GM21717 (cell line): ENCODE results near the gene DQX1.
A peak's percentile ranks its signal among the peaks of the same experiment; 100 is the strongest.
"Not testable (repeated sequence)": the region's sequence is repeated elsewhere in the genome, so short reads cannot be mapped to it uniquely, and the experiment has no call there.

Experiments used
- ATAC-seq: cut with Tn5 transposase; IDR thresholded peaks from one replicate; pipeline ENCODE4 v1.9.1; 2021; ENCODE audit warnings: mild to moderate bottlenecking, moderate library complexity; ENCODE audit not compliant: unreplicated experiment

DQX1 gene

DNA sequence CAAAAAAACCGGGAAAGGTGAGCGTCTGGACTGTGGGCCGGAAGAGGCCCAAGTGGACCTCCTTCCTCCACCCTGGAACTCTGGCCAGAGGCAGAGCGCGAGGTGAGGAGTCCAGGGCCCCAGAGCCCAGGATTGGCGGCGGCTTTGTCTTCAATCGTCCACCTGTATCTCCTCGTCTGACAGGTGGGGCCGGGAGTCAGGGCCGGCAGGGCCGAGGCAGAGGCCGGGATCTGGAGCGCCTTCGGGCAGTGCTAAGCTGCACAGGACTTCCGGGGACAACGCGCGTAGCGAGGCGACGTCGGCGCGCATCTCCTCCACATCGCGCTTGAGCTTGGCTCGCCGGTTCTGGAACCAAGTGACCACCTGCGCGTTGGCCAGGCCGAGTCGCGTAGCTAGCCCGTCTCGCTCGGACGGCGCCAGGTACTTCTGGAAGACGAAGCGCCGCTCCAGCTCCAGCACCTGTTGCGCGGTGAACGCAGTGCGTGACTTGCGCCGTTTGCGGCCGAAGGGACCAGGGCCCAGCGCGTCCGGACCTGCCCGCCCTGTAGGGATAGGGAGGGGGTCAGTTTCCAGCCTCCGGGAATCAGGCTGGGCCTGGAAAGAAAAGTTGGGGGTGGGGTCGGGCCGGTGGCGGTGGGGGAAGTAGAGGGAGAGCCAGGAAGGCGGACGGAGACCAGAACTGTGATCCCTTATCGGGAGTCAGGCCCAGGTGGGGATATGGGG, 28.1 kb downstream of the DQX1 start:
- ATAC-seq, result no peak

DNA sequence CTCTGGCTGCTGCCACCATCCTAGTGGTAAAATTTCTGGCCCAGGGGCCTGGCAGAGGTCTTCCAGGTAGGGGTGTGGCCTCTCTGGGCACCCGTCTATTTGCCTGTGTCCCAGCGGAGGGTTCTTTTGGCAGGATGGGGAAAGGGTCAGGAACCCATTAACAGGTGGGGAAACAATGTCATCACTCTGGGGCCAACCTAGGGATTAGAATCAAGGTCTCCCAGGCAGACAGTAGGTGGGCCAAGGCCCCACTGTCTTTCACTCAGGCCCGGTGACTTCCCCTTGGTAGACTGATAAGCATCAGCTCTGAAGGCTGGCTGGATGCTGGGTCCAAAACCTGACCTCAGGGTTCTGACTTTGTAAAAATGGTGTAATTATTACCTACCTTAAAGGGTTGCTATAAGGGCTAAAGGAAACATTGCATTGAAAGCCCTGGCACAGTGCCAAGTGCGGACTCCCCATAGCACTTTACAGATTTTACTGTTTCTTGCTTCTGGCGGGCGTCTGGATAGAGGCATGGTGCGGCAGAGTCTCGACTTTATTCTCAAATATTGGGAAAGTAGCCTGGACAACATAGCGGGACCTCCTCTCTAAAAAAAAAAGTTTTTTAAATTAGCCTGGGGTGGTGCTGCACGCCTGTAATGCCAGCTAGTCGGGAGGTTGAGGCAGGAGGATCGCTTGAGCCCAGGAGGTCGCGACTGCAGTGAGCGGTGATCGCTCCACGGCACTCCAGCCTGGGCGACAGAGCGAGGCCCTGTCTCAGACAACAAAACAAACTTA, 28.8 kb downstream of the DQX1 start:
- no peak for ATAC-seq

DNA sequence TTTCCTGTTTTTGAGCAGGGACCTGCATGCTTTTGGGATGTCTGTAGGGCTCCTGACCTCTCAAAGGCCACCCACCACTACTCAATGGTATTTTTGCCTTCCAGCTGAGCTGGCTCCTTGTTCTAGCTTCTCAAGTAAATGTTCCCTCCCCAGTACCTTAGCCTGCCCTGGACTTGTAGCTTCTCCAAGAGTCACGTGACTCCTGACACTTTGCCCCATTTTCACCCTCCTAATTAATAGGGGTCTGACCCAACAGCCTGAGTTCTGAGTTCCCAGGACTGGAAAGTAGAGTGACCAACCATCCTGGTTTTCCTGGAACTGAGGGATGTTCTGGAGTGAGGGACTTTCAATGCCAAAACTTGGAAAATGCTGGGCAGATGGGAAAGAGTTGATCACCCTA, 30.6 kb downstream of the DQX1 start:
- ATAC-seq, result no peak

DNA sequence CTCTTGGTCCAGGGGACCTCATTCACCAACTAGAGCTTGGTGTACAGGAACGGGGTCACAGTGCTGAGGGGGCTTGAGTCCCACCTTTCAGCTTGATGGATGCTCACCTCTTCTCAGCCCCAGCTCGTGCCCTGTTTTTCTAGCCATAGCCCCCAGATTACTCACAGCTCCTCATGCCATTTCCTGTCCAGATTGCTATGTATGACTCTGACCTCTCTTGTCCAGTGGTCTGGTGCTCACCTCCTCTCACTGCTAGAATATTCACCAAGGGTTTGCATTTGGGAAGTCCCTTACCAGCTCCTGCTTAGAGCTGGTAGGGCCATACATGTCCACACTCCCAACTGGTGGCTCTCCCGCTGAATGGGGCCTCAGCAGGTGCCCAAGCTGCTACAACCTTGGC, 32.5 kb downstream of the DQX1 start:
- no peak for ATAC-seq

DNA sequence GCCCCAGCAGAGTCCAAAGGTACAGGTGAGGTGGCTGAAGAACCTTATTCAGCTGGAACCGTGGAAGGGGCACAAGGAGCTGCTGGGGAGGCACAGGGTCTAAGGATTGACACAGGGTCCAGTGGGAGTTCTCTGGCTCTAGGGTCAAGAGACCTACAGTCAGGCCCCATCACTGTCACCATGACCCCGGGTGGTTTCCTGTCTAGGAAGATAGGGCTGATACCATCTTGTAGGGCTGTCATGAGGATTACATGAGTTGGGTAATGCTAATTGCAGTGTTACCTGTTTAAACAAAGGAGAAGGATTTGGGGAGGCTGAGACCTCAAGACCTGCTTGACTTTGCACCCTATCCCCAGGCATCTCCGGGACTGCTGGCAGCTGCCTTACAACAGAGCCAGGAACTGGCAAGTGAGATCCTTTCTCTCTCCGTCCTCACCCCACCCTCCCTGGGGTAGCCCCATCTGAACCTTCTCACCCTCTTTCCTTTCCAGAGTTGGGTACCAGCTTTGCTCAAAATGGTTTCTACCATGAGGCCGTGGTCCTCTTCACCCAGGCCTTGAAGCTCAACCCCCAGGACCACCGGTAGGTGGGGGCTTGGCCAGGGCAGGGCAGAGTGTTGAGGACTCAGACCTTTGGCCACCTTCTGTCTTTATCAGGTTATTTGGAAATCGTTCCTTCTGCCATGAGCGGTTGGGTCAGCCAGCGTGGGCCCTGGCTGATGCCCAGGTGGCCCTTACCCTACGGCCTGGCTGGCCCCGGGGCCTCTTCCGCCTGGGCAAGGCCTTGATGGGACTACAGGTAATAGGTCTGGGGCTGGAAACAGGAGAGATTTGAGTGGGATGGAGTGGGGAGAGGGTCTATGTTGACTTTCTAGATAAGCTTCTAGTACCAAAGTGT, 34.1 kb downstream of the DQX1 start:
- ATAC-seq, result no peak

DNA sequence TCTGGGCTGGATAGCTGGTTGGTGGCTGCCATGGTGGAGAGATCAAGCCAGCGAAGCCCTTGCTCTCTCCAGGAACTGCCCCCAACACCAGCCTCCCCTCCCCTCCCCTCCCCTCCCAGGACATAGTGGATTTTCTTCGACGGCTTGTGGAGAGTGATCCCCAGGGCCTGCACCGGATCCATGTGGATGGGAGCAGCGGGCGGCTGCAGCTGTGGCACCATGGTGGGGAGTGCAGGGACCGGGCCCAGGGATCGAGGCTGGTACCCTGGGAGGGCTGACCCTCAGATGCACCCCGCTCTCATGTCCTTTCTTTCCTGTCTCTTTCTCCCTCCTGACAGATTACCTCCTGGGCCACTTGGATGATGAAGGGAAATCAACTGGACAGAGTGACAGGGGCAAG, 36.1 kb downstream of the DQX1 start:
- ATAC-seq, result no peak

DNA sequence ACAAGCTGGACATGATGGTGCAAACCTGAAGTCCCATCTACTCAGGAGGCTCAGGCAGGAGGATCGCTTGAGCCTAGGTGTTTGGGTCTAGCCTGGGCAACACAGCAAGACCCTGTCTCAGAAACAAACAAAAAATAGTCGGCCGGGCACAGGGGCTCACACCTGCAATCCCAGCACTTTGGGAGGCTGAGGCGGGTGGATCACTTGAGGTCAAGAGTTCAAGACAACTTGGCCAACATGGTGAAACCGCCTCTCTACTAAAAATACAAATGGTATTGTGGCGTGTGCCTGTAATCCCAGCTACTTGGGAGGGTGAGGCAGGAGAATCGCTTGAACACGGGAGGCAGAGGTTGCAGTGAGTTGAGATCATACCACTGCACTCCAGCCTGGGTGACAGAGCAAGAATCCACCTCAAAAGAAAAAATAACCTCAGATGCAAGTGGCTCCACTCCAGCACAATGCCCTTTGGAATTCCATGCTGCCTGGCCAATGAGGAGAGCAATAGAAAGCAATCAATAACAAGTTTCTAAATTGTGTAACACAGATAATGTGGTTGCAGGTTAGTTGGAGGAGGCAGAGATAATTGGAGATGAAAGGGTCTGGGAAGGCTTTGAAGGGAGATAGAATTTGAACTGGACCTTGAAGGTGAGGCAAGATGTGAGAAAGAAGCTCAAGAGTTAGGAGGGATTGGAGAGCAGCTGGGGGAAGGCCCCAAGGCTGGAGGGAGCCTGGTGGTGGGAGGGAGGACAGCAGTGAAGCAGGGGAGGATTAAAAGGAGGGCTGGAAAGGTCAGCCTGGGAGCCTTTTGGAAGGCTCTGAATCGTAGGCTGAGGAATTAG, 37.2 kb downstream of the DQX1 start:
- no peak for ATAC-seq

DNA sequence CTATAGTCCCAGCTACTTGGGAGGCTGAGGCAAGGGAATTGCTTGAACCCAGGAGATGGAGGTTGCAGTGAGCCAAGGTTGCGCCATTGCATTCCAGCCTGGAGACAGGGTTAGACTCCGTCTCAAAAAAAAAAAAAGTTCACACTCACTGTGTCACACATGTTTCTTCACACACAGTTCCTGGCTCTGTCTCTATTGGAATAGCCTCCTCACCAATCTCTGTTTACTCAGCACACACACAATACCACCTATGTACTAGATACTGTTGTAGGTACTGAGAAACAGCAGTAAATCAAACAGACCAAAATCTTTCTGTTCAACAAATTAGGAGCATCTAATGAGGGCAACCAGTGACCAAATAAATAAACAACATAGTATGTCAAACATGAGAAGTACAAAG, 39.9 kb downstream of the DQX1 start:
- ATAC-seq, result no peak

DNA sequence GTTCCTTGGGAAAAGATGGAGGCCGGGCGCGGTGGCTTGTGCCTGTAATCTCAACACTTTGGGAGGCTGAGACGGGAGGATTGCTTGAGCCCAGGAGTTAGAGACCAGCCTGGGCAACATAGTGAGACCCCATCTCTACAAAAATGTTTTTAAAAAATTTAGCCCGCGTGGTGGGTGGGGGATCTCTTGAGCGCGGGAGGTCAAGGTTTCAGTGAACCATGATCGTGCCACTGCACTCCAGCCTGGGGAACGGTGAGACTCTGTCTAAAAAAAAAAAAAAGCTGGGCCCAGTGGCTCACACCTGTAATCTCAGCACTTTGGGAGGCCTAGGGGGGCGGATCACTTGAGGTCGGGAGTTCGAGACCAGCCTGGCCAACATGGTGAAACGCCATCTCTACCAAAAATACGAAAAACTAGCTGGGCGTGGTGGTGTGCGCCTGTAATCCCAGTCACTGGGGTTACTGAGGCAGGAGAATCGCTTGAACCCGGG, 42.3 kb downstream of the DQX1 start:
- ATAC-seq, result not testable (repeated sequence)

DNA sequence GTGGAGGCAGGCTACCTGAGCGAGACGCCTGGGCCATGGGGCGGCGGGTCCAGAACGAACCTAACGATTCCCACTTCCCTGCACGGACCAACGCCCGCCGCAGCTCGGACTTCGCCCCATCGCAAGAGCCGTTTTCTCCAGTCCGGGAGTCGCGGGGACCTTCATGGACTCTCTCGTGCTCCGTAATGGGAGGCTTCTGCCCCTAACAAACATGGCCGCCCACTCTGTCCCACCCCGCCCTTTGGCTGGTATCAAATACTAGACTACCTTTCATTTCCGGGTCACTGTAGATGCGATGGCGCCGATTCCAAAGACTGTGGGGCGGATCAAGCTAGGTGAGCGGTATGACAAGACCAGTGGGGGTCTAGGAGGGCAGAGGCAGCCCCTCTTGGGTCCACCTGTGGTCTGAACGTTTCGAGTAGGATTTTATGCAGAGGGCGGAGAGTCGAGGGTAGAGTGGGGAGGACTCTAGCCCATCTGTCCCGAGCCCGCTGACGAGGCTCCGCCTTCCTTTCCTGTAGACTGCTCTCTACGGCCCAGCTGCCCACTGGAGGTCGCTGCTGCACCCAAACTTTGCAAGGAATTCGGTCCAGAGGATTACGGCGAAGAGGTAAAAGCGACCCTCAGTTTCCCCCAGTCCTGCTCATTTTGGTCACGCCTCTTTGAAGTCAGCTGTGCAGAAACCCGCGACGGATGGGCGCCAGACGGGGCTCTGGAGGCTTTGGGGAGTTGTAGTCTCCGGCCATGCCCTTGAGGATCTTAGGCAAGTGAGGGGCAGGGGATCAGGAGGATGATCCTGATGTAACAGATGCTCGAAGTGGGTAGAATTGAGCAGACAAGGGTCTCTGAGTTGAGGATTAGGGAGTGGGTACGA, 43.0 kb downstream of the DQX1 start, which contains the start of the genes CCDC142 and TTC31:
TSS of gene CCDC142 (minus strand) at position 198 of the 874 bp plus-strand sequence. CDS start at position 37, 161 bp downstream.
TSS of gene TTC31 (plus strand) at position 281 of the 874 bp plus-strand sequence. CDS start at position 296, 15 bp downstream.
- peak; percentile 88 for ATAC-seq

DNA sequence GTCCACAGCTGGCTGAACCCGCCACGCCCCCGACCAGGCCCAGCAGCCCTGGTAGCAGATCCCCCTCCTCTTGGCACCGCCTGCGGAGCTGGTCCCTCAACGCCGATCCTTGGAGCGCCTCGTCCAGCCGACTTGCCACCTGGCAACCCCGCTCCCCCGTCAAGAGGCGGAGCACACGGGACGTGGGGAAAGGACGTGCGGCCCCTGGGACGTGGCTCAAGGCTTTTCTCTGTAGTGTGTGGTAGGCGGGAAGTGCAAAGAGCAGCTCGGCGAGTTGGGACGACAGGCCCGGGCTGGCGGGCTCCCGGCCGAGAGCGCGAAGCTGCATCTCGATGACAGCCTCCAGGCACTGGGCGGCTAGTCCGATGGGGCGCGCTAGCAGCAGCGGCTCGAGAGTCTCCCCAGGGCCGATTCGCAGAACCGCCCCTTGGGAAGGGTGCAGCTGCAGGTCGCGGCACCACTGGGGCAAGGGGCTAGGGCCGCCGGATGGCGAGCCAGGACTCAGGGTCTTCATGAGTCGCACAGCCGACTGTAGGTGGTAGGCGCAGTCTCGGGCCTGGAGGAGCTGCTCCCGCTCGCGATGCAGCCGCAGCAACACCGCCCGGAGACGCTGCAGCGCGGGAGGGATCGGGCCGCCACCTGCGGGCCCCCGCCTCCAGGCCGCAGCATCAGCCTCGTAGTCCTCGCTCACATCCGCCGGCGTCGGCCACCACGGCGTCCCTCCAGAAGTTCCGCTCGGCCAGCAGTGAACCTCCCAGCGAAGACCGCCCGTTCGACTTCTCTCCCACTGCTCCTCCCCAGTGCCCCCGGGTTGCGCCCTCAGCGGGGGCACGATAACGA, 43.9 kb downstream of the DQX1 start:
- peak; percentile 36 for ATAC-seq

DNA sequence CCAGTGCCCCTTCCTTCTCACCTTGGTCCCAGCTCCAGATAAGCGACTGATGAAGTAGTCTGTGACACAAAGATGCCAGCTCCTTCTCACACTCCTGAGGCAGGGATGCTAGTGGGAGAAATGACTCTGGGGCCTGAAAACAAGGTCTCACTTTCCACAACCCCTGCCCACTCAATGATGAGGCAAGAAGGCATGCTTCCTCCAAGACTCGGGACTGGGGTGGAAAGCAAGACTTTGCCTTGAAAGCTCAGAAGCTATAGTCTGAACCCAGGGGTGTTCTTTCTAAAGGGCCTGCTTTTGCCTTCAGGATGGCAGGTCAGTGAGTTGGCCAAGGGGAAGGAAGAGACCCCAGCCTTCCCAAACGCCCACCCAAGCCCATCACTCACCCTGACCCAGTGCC, 44.6 kb downstream of the DQX1 start:
- ATAC-seq, result no peak

DNA sequence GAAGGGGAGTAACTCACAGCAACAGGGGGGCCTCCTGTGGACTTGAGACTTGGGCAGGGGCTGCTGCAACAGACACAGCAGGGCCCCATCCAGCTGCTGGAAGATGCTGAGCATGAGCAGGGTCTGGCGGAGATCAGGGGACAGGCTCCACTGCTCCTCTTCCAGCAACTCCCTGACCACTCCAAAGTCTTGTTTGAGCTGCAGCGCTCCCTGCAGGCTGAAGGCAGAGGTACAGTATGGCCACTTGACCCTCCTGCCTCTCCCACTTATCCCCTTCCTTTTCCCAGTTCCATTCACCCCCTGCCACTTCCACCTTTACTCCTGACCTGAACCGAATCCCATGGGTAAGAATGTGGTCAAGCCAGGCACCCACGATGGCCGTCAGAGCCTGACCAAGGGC, 51.1 kb downstream of the DQX1 start:
- ATAC-seq, result no peak

DNA sequence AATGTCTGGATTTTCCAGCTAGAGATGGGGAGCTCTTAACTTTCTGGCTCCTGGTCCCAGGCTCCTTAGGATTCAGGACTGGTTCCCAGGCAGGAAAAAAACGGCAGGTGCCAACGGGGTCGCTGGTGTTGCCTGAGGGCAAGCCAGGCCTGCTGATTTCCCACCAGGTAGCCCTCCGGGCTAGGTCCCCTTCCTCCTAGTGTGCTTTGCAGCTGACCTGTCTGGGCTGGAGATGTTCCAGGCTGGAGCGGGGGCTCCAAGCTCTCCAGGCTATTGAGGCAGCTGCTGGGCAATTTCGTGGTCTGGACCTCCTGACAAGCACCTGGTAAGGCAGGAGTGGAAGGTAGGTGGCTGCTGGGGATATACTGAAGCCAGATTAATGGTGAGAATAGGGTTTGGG, 51.5 kb downstream of the DQX1 start:
- no peak for ATAC-seq

DNA sequence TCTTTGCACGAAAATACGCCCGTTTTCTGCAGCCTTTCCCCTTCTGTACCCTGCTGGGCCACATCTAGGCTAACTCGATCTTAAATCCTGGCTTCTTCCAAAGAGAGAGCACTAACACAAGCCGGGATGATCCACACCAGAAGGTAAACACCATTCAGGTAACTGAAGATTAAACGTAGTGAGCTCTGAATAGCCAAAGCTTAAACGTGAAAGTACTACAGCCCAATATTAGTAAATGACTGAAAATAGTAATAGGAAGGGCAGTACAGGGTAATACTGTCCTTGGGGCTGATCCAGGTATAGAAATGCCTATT, 53.1 kb downstream of the DQX1 start:
- ATAC-seq, result no peak

DNA sequence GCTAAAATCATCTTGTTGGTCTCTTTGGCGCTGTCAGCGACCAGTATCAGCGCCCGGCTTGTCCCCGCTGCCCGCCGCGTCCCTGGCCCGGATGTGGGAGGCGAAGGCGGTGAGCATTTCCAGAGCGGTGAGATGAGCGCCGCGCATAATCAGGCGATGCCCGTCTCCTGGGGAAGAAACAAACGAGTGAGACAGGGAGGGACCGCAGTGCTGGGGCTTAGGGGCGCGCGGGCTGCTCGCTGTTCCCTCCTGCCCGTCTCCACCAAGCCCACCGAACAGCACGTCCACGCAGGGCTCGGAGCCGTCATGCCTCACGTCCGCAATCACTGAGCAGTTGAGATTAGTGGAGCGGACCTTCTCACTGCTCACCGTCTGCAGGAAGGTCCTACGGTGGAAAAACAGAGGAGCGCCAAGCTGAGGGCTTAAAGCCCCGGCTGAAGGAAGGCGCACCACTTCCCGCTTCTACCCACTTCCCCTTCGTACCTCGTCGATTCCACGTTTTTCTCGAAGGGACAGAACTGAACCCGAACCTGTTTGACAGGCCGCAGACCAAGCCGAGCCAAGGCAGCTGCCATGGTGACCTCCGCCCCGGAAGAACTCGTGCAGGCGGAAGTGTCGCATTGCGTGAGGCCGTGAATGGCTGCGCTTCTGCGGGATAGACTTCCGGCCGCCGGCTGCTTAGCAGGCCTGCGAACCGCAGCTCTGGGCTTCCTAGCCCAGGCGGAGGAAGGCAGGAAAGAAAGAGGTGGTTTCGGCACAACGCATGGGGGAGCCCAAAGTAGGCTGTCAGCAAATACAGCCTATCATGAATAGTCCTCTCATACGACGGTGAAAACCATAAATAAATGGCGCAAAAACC, 53.7 kb downstream of the DQX1 start, which contains the start of gene MRPL53:
TSS of gene MRPL53 (minus strand) at position 595 of the 859 bp plus-strand sequence. CDS start at position 575, 20 bp downstream.
- ATAC-seq, result peak; percentile 78

DNA sequence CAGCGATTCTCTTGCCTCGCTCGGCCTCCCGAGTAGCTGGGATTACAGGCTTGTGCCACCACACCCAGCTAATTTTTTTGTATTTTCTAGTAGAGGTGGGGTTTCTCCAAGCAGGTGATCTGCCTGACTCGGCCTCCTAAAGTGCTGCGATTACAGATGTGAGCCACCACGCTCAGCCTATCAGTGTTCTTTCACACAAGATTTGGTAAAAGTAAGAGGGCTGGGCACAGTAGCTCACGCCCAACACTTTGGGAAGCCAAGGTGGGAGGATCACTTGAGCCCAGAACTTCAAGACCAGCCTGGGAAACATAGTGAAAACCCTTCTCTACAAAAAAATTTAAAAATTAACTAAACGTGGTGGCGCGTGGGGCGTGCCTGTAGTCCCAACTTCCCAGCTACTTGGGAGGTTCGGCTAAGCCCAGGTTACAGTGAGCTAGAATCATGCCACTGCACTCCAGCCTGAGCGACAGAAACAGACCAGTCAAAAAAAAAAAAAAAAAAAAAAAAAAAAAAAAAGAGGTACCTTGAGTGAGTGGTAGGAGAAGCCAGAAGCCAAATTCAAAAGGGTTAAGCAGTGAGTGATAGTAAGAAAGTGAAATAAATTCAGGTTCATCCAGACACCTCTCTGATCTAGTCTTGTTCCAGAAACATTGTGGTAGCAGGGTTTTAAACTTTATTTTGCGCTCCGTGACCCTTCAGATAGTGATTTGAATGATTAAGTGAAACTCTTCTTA, 54.5 kb downstream of the DQX1 start:
- no peak for ATAC-seq
